Fibroblast of skin of scalp (primary cell): ENCODE measurements around the gene OCRL. TPM values are rescaled to one million over a fixed set of nuclear protein-coding genes. Genes with fewer than 3 reads are reported as not detected.
A peak's percentile ranks its signal among the peaks of the same experiment; 100 is the strongest.

ENCODE experiments used
- DNase-seq: peaks from one replicate; pipeline ENCODE4 v3.0.0-alpha.2; 2013
- polyA plus RNA-seq, 2 experiments: library from polyadenylated mRNA; unstranded; fragments of 120-200 nt; gene quantifications; one replicate each; pipeline ENCODE4 v1.2.1, GENCODE V29; 2013; ENCODE audit not compliant: insufficient read length in 2 of 2

Gene OCRL
- 24.0 TPM for polyA plus RNA-seq (2013, experiment 1 of 2; ENCODE audit: insufficient read length)
- polyA plus RNA-seq (2013, experiment 2 of 2; ENCODE audit: insufficient read length) = 25.1 TPM

- peak; percentile 61 for DNase-seq
Measured at GRCh38 chrX:129540068-129540653, at the start of gene OCRL. Gene OCRL (plus strand): TSS chrX:129540259. CDS start chrX:129540440, 181 bp downstream.

GRCh38 chrX:129490330-129490729, 49.7 kb upstream of the OCRL start:
- DNase-seq = no peak

GRCh38 chrX:129493643-129494042, 46.4 kb upstream of the OCRL start:
- DNase-seq = no peak

GRCh38 chrX:129494887-129495286, 45.2 kb upstream of the OCRL start:
- no peak for DNase-seq

GRCh38 chrX:129495900-129496299, 44.2 kb upstream of the OCRL start:
- peak; percentile 22 for DNase-seq

- peak; percentile 49 for DNase-seq
Measured at GRCh38 chrX:129496625-129497024, 43.4 kb upstream of the OCRL start.

GRCh38 chrX:129497146-129497843, 42.8 kb upstream of the OCRL start:
- DNase-seq = no peak

GRCh38 chrX:129510331-129510730, 29.7 kb upstream of the OCRL start:
- no peak for DNase-seq

GRCh38 chrX:129511689-129512088, 28.4 kb upstream of the OCRL start:
- no peak for DNase-seq

- no peak for DNase-seq
Measured at GRCh38 chrX:129512409-129512808, 27.6 kb upstream of the OCRL start.

- DNase-seq = no peak
Measured at GRCh38 chrX:129516402-129516801, 23.7 kb upstream of the OCRL start.

- no peak for DNase-seq
Measured at GRCh38 chrX:129520151-129520550, 19.9 kb upstream of the OCRL start.

GRCh38 chrX:129522184-129523078, 17.6 kb upstream of the OCRL start:
- peak; percentile 68 for DNase-seq

- DNase-seq = peak; percentile 77
Measured at GRCh38 chrX:129523079-129523911, 16.8 kb upstream of the OCRL start, which contains the start of gene SMARCA1. Gene SMARCA1 (minus strand): TSS chrX:129523490. CDS start chrX:129523370, 120 bp downstream.

- no peak for DNase-seq
Measured at GRCh38 chrX:129524250-129524850, 15.7 kb upstream of the OCRL start.

- no peak for DNase-seq
Measured at GRCh38 chrX:129525162-129525561, 14.9 kb upstream of the OCRL start.

GRCh38 chrX:129525896-129526295, 14.2 kb upstream of the OCRL start:
- no peak for DNase-seq

GRCh38 chrX:129529685-129530281, 10.3 kb upstream of the OCRL start:
- peak; percentile 76 for DNase-seq

- no peak for DNase-seq
Measured at GRCh38 chrX:129530410-129530809, 9.6 kb upstream of the OCRL start.

- no peak for DNase-seq
Measured at GRCh38 chrX:129531132-129531531, 8.9 kb upstream of the OCRL start.
